ENCODE data around the gene HGD.

The HGD gene

GRCh38 chr3:120710369-120710768 lies 28.3 kb upstream of the HGD start:
- DNase-seq, result no peak
- Mint-ChIP-seq H3K36me3 (ENCODE audit: low read depth) (no peaks in the 10 kb centered on the region), H3K27ac (no peak overlapping the region), H3K27me3 (ENCODE audit: low read depth, poor library complexity) (no peaks in the 10 kb centered on the region), H3K9me3 (no peaks in the 10 kb centered on the region), H3K4me1 (no peaks in the 10 kb centered on the region), H3K4me3 (no peak overlapping the region)
- TF ChIP-seq CTCF (IDR thresholded peaks at IDR 0.05), result no peak

DNA sequence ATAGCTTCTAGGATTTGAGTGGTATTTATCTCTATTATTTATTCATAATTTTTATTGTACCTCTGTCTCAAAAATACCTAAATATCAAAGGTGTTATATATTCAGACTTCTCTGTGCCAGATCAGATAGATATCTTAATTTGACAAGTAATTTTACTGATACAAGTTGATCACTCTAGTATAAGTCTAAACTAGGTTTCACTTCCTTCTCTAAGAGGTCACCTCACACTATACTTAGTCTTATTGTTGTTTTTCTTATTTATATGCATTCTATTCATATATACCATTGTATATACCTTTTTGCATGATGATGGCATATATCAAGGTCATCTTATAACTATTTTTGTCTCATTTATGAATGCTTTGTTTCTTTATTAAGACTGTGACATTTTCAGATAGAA lies 26.4 kb upstream of the HGD start:
- Mint-ChIP-seq H3K4me1 (no peaks in the 10 kb centered on the region), H3K4me3 (no peak overlapping the region), H3K9me3 (peaks cover 2% of the 10 kb centered on the region), H3K36me3 (ENCODE audit: low read depth) (peaks cover 15% of the 10 kb centered on the region), H3K27me3 (ENCODE audit: low read depth, poor library complexity) (no peaks in the 10 kb centered on the region), H3K27ac (no peak overlapping the region)
- no peak for TF ChIP-seq CTCF (IDR thresholded peaks at IDR 0.05)
- DNase-seq, result no peak

DNA sequence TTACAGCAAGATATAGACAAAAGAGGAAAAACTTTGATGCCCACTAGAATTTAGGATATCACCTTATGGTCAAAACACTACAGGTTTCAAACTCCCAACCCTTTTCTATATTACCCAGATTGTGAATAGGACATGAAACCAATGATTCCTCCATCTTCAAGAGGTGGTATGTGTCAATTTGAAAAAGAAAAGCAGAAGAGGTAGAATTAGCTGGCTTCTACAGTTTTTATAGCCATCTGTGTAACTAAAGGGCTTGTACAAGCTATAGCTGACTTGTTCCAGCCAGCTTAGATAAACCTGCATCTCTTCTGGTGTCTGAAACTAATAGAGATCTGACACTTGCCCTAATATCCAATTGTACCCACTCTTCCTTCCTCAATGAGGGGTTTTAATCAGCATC lies 24.9 kb upstream of the HGD start:
- Mint-ChIP-seq H3K27ac (no peak overlapping the region), H3K9me3 (peaks cover 8% of the 10 kb centered on the region), H3K4me1 (no peaks in the 10 kb centered on the region), H3K4me3 (no peak overlapping the region), H3K36me3 (ENCODE audit: low read depth) (peaks cover 22% of the 10 kb centered on the region), H3K27me3 (ENCODE audit: low read depth, poor library complexity) (no peaks in the 10 kb centered on the region)
- no peak for DNase-seq
- TF ChIP-seq CTCF (IDR thresholded peaks at IDR 0.05), result no peak

- TF ChIP-seq CTCF (IDR thresholded peaks at IDR 0.05), result no peak
- peaks cover 8% of the 10 kb centered on the region for H3K9me3 Mint-ChIP-seq
- H3K27ac Mint-ChIP-seq, result no peak overlapping the region
- no peaks in the 10 kb centered on the region for H3K27me3 Mint-ChIP-seq (ENCODE audit: low read depth, poor library complexity)
- H3K36me3 Mint-ChIP-seq (ENCODE audit: low read depth), result peaks cover 22% of the 10 kb centered on the region
- H3K4me3 Mint-ChIP-seq, result no peak overlapping the region
- no peak for DNase-seq
- H3K4me1 Mint-ChIP-seq, result no peaks in the 10 kb centered on the region
Observed at GRCh38 chr3:120705884-120706582, 24.0 kb upstream of the HGD start.

DNA sequence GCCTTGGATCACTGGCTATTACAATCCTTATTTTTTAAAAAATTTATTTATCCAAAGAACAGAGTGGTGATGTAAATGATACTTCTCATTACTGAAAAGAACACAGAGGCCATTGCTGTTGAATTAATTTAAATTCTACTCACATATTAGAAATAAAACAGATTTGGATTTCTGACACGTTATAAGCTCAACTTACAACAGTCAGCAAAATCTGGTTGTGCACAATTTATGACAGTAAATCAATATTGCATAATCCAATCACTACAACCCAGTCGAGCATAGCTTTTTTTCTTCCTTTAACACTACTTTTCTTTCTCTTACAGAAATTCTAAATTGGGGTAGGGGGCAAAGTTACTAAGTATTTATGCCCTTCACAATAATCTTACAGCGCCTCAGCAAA lies 17.3 kb upstream of the HGD start:
- DNase-seq, result no peak
- Mint-ChIP-seq H3K4me1 (no peaks in the 10 kb centered on the region), H3K36me3 (ENCODE audit: low read depth) (peaks cover 16% of the 10 kb centered on the region), H3K27ac (no peak overlapping the region), H3K4me3 (no peak overlapping the region), H3K27me3 (ENCODE audit: low read depth, poor library complexity) (no peaks in the 10 kb centered on the region), H3K9me3 (peaks cover 8% of the 10 kb centered on the region)
- no peak for TF ChIP-seq CTCF (IDR thresholded peaks at IDR 0.05)

DNA sequence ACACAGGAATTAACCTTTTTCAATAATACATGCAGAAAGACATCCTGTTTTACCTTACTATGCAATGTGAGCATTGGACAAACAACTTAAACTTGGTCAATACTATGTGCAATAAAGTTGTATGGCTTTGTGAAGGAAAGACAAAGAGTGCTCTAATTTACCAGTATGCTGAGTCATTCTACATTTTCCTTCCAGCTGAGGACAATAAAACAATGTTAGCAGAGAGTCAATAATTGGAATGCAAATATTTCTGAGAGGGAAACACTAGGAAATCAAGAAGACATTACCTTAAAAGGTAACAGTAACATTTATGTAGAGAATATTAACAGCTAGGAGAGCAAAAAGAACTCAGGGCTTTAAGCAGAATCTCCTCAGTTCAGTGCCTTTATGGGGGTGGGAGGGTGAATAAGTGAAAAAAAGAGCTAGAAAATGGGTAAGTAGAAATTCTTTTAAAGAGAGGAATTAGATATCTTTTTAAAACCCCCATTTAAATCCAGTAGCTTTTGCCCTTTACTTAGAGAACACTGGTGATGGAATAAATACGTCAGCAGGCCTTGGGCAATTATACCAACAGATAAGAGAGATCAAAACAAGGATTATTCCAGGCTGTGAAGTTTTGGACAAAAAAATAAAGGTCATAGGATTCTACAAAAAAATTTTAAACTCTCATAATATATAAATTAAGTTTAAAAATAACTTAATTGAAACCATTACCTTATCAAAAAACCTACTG lies 11.6 kb upstream of the HGD start:
- Mint-ChIP-seq H3K27me3 (ENCODE audit: low read depth, poor library complexity) (no peaks in the 10 kb centered on the region), H3K4me3 (no peak overlapping the region), H3K27ac (peak overlapping the region; percentile 8), H3K4me1 (peaks cover 18% of the 10 kb centered on the region), H3K9me3 (no peaks in the 10 kb centered on the region), H3K36me3 (ENCODE audit: low read depth) (peaks cover 5% of the 10 kb centered on the region)
- no peak for TF ChIP-seq CTCF (IDR thresholded peaks at IDR 0.05)
- DNase-seq, result no peak

All from nephron progenitor cell (in vitro differentiated cells).